UCSD-AML1 (cell line): Measurements from ENCODE around the gene TGFBI.
"Not testable (repeated sequence)": the region's sequence is repeated elsewhere in the genome, so short reads cannot be mapped to it uniquely, and the experiment has no call there.

Experiments used
- DNase-seq: peaks from one replicate; lab custom pipeline; 2025; ENCODE audit not compliant: unreplicated experiment; lab: John Stamatoyannopoulos, UW

Gene TGFBI

GRCh38 chr5:136043551-136043950, 14.8 kb downstream of the TGFBI start:
- no peak for DNase-seq

GRCh38 chr5:136043968-136044610, 15.3 kb downstream of the TGFBI start:
- DNase-seq: no peak

GRCh38 chr5:136045026-136045425, 16.2 kb downstream of the TGFBI start:
- DNase-seq: not testable (repeated sequence)

- no peak for DNase-seq
These were observed 17.5 kb downstream of the TGFBI start for GRCh38 chr5:136046246-136046645.

- peak; percentile 72 for DNase-seq
These were observed 19.1 kb downstream of the TGFBI start for GRCh38 chr5:136047858-136048257.

- DNase-seq: no peak
These were observed 20.2 kb downstream of the TGFBI start for GRCh38 chr5:136048966-136049365.

GRCh38 chr5:136051486-136052220, 22.9 kb downstream of the TGFBI start:
- DNase-seq: no peak

GRCh38 chr5:136052692-136053335, 24.0 kb downstream of the TGFBI start:
- no peak for DNase-seq

GRCh38 chr5:136053336-136054141, 24.8 kb downstream of the TGFBI start:
- no peak for DNase-seq

GRCh38 chr5:136054142-136055019, 25.6 kb downstream of the TGFBI start:
- no peak for DNase-seq

GRCh38 chr5:136055612-136056309, 27.0 kb downstream of the TGFBI start:
- DNase-seq: no peak

GRCh38 chr5:136056336-136056735, 27.5 kb downstream of the TGFBI start:
- DNase-seq: no peak

GRCh38 chr5:136056771-136057335, 28.1 kb downstream of the TGFBI start:
- DNase-seq: no peak

GRCh38 chr5:136057401-136058038, 28.7 kb downstream of the TGFBI start:
- DNase-seq: no peak

- DNase-seq: no peak
These were observed 29.5 kb downstream of the TGFBI start for GRCh38 chr5:136058039-136058971.

GRCh38 chr5:136058972-136059354, 30.2 kb downstream of the TGFBI start:
- no peak for DNase-seq

GRCh38 chr5:136060963-136061362, 32.2 kb downstream of the TGFBI start:
- DNase-seq: no peak
